H1 (cell line): Measurements from ENCODE around the gene TRAF3IP1. TPM values are rescaled to one million over a fixed set of nuclear protein-coding genes. Genes with fewer than 3 reads are reported as not detected.
A peak's percentile ranks its signal among the peaks of the same experiment; 100 is the strongest.

Source experiments
- CTCF ChIA-PET: fragments of 300-600 bp; sonication (Branson Sonifier 250); formaldehyde crosslinking; loops from one replicate; lab custom pipeline; 2021; ENCODE audit not compliant: partially characterized antibody; lab: Charles Lee
- POLR2A ChIA-PET: fragments of 300-600 bp; sonication (Branson Sonifier 250); formaldehyde crosslinking; loops from one replicate; lab custom pipeline; 2021; ENCODE audit warnings: inconsistent platforms; ENCODE audit not compliant: partially characterized antibody; lab: Charles Lee
- DNase-seq, 2 experiments: peaks; one replicate each; pipeline versions ENCODE4 v3.0.0 to v3.0.0-alpha.2; 2010 to 2022; ENCODE audit warnings: low spot score in 2 of 2, low read depth in 1 of 2, mixed read lengths in 1 of 2
- FAIRE-seq: peaks from 2 replicates; lab custom pipeline; 2011; peaks lifted over from hg19 to GRCh38; lab: Jason Lieb, UNC
- H2AFZ ChIP-seq: 2 replicates; pipeline ENCODE4 v1.8.1; 2012; ENCODE audit warnings: low read length, inconsistent platforms
- H2AK5ac ChIP-seq: 2 replicates; pipeline ENCODE4 v1.6.1; 2013; ENCODE audit warnings: low read depth, low read length
- H2BK120ac ChIP-seq: replicated peaks from 2 replicates; pipeline ENCODE3; 2013; ENCODE audit warnings: low read depth, low read length, inconsistent platforms
- H2BK12ac ChIP-seq: 2 replicates; pipeline ENCODE4 v1.6.1; 2013; ENCODE audit warnings: low read depth, low read length
- H2BK15ac ChIP-seq: 2 replicates; pipeline ENCODE4 v1.6.1; 2013; ENCODE audit warnings: low read length
- H2BK20ac ChIP-seq: 2 replicates; pipeline ENCODE4 v1.6.1; 2013; ENCODE audit warnings: low read length
- H2BK5ac ChIP-seq: 2 replicates; pipeline ENCODE4 v1.6.1; 2013; ENCODE audit warnings: low read depth, low read length
- H3K14ac ChIP-seq: 2 replicates; pipeline ENCODE4 v1.6.1; 2013; ENCODE audit warnings: inconsistent platforms; ENCODE audit not compliant: insufficient read length
- H3K18ac ChIP-seq: 2 replicates; pipeline ENCODE4 v1.6.1; 2013; ENCODE audit warnings: low read length; ENCODE audit errors: extremely low read depth
- H3K23ac ChIP-seq: 2 replicates; pipeline ENCODE4 v1.6.1; 2013; ENCODE audit warnings: inconsistent platforms; ENCODE audit not compliant: insufficient read length
- H3K23me2 ChIP-seq: 2 replicates; pipeline ENCODE4 v1.6.1; 2013; ENCODE audit warnings: low read depth, low read length
- H3K27ac ChIP-seq: 2 replicates; pipeline ENCODE4 v1.6.1; 2011; ENCODE audit warnings: low read depth, low read length, inconsistent platforms
- H3K27me3 ChIP-seq, 4 experiments: replicated peaks in 1 of 4; 1 replicate in 1 of 4; 2 replicates in 3 of 4; pipeline versions ENCODE4 v1.6.1 to v1.8.1; 2011 to 2013; ENCODE audit warnings: low read length in 3 of 4, mild to moderate bottlenecking in 3 of 4, inconsistent platforms in 2 of 4, mixed read lengths in 2 of 4, moderate library complexity in 1 of 4; ENCODE audit not compliant: control insufficient read depth in 3 of 4, insufficient read depth in 3 of 4; ENCODE audit errors: extremely low read depth in 1 of 4
- H3K36me3 ChIP-seq, 4 experiments: 2 replicates each; pipeline versions ENCODE4 v1.6.1 to v1.8.1; 2011 to 2013; ENCODE audit warnings: mild to moderate bottlenecking in 4 of 4, low read length in 3 of 4, moderate library complexity in 2 of 4, control low read depth in 1 of 4, inconsistent platforms in 1 of 4; ENCODE audit not compliant: insufficient read depth in 4 of 4, control insufficient read depth in 2 of 4
- H3K4ac ChIP-seq: replicated peaks from 2 replicates; pipeline ENCODE3; 2013; ENCODE audit warnings: low read length, low read depth, mixed read lengths, inconsistent platforms; ENCODE audit not compliant: insufficient read length
- H3K4me1 ChIP-seq, 4 experiments: replicated peaks in 1 of 4; 1 replicate in 1 of 4; 2 replicates in 3 of 4; pipeline versions ENCODE4 v1.6.1 to v1.8.1; 2011 to 2013; ENCODE audit warnings: low read length in 3 of 4, inconsistent platforms in 2 of 4, mixed read lengths in 1 of 4; ENCODE audit not compliant: insufficient read depth in 4 of 4, control insufficient read depth in 3 of 4
- H3K4me2 ChIP-seq, 2 experiments: 2 replicates each; pipeline versions ENCODE4 v1.6.1 to v1.8.1; 2011 to 2013; ENCODE audit warnings: low read depth in 2 of 2, low read length in 2 of 2, control low read depth in 1 of 2, inconsistent platforms in 1 of 2, mild to moderate bottlenecking in 1 of 2; ENCODE audit not compliant: insufficient read depth in 1 of 2
- H3K4me3 ChIP-seq, 4 experiments: fragments of 200-600, 300-600 bp in 1 of 4; sonication (generic), shearing (Covaris generic), sonication (Bioruptor Twin) in 1 of 4; 2 replicates each; pipeline versions ENCODE4 v1.5.1 to v1.8.1; 2011 to 2016; ENCODE audit warnings: low read length in 4 of 4, low read depth in 3 of 4, control low read depth in 2 of 4, inconsistent platforms in 2 of 4, mild to moderate bottlenecking in 2 of 4, mixed read lengths in 1 of 4, moderate library complexity in 1 of 4; ENCODE audit not compliant: insufficient read depth in 2 of 4; ENCODE audit errors: extremely low read depth in 1 of 4
- H3K56ac ChIP-seq: replicated peaks from 2 replicates; pipeline ENCODE3; 2013; ENCODE audit warnings: low read depth, mild to moderate bottlenecking, mixed read lengths, low read length, inconsistent platforms; ENCODE audit not compliant: insufficient read length
- H3K79me1 ChIP-seq: 2 replicates; pipeline ENCODE4 v1.6.1; 2013; ENCODE audit warnings: low read depth, low read length, control low read depth
- H3K79me2 ChIP-seq, 2 experiments: 2 replicates each; pipeline versions ENCODE4 v1.6.1 to v1.8.1; 2012 to 2013; ENCODE audit warnings: low read length in 2 of 2, mild to moderate bottlenecking in 2 of 2, inconsistent platforms in 1 of 2; ENCODE audit not compliant: insufficient read depth in 2 of 2, control insufficient read depth in 1 of 2
- H3K9ac ChIP-seq, 4 experiments: replicated peaks in 1 of 4; 1 replicate in 1 of 4; 2 replicates in 3 of 4; pipeline versions ENCODE4 v1.6.1 to v1.8.1; 2011 to 2013; ENCODE audit warnings: low read depth in 3 of 4, low read length in 3 of 4, control low read depth in 2 of 4, mild to moderate bottlenecking in 2 of 4, moderate library complexity in 2 of 4, inconsistent platforms in 1 of 4; ENCODE audit errors: extremely low read depth in 1 of 4
- H3K9me3 ChIP-seq, 2 experiments: 2 replicates each; pipeline versions ENCODE4 v1.6.1 to v1.8.1; 2012 to 2013; ENCODE audit warnings: mild to moderate bottlenecking in 2 of 2, moderate library complexity in 2 of 2, control low read depth in 1 of 2, inconsistent platforms in 1 of 2, low read depth in 1 of 2, low read length in 1 of 2, mixed read lengths in 1 of 2; ENCODE audit not compliant: insufficient read depth in 2 of 2
- H4K20me1 ChIP-seq, 2 experiments: replicated peaks in 1 of 2; 2 replicates each; pipeline versions ENCODE3 to v1.8.1; 2011 to 2013; ENCODE audit warnings: inconsistent platforms in 2 of 2, low read length in 2 of 2, mild to moderate bottlenecking in 1 of 2; ENCODE audit not compliant: insufficient read depth in 2 of 2, control insufficient read depth in 1 of 2
- H4K5ac ChIP-seq: 2 replicates; pipeline ENCODE4 v1.6.1; 2013; ENCODE audit warnings: low read length, low read depth, mixed read lengths, inconsistent platforms; ENCODE audit not compliant: insufficient read length
- H4K8ac ChIP-seq: 2 replicates; pipeline ENCODE4 v1.8.0; 2013; ENCODE audit warnings: mild to moderate bottlenecking, moderate library complexity, low read length, inconsistent platforms; ENCODE audit not compliant: insufficient read depth; ENCODE audit errors: extremely low read depth
- H4K91ac ChIP-seq: replicated peaks from 2 replicates; pipeline ENCODE3; 2013; ENCODE audit warnings: low read length, mixed read lengths, inconsistent platforms; ENCODE audit not compliant: insufficient read length
- BACH1 ChIP-seq: IDR thresholded peaks from 2 replicates; pipeline ENCODE4 v1.6.1; 2012; ENCODE audit warnings: low read length, improper control_type of control experiment
- BCL11A ChIP-seq, 2 experiments: IDR thresholded peaks; one replicate each; pipeline ENCODE4 v1.6.1; 2011; ENCODE audit warnings: low read depth in 2 of 2, low read length in 2 of 2, mild to moderate bottlenecking in 2 of 2
- CEBPB ChIP-seq: IDR thresholded peaks from 2 replicates; pipeline ENCODE4 v1.6.1; 2012; ENCODE audit warnings: low read depth, low read length
- CHD2 ChIP-seq: IDR thresholded peaks from 2 replicates; pipeline ENCODE4 v1.6.1; 2012; ENCODE audit warnings: low read length, improper control_type of control experiment
- GABPA ChIP-seq: IDR thresholded peaks from 2 replicates; pipeline ENCODE4 v1.6.1; 2011; ENCODE audit warnings: mild to moderate bottlenecking, low read length, moderate library complexity, borderline replicate concordance; ENCODE audit not compliant: insufficient read depth
- HDAC2 ChIP-seq, 2 experiments: fragments of 300-600 bp in 1 of 2; sonication (generic) in 1 of 2; IDR thresholded peaks; 2 replicates each; pipeline ENCODE4 v1.6.1; 2011 to 2012; ENCODE audit warnings: low read depth in 2 of 2, low read length in 2 of 2, mild to moderate bottlenecking in 2 of 2, moderate library complexity in 2 of 2, borderline replicate concordance in 1 of 2, inconsistent platforms in 1 of 2
- JUN ChIP-seq: IDR thresholded peaks from 2 replicates; pipeline ENCODE4 v1.6.1; 2011; ENCODE audit warnings: low read depth, mild to moderate bottlenecking, improper control_type of control experiment, low read length
- SIRT6 ChIP-seq: IDR thresholded peaks from one replicate; pipeline ENCODE4 v1.7.1; 2012; ENCODE audit warnings: low read length, inconsistent platforms
- YY1 ChIP-seq: IDR thresholded peaks from 2 replicates; pipeline ENCODE4 v1.6.1; 2011; ENCODE audit warnings: low read depth, mild to moderate bottlenecking, low read length
- WGBS, 2 experiments: shearing (Covaris generic) in 1 of 2; methylation state at CpG; one replicate each; pipeline versions ENCODE4 v1.1.6 to v1.1.7; 2013 to 2015; ENCODE audit warnings: low lambda C conversion rate in 2 of 2, mixed read lengths in 2 of 2, inconsistent platforms in 1 of 2, low coverage in 1 of 2, missing lambda C conversion rate in 1 of 2; ENCODE audit not compliant: insufficient replicate concordance in 2 of 2, insufficient coverage in 1 of 2, insufficient read length in 1 of 2; ENCODE audit errors: extremely low coverage in 1 of 2, missing lambda C conversion rate in 1 of 2; 5-methylcytosine and 5-hydroxymethylcytosine counted together
- polyA plus RNA-seq, 7 experiments: library from polyadenylated mRNA; depleted of rRNA in 3 of 7; stranded (reverse) in 5 of 7; unstranded in 2 of 7; fragments of >200 nt in 5 of 7; fragments of 200-250 nt in 2 of 7; gene quantifications; 1 replicate in 5 of 7; 2 replicates in 1 of 7; 4 replicates in 1 of 7; pipeline versions ENCODE4 v1.2.1 to v1.2.3, GENCODE V29; 2011 to 2013; ENCODE audit warnings: missing spikeins in 2 of 7, mixed read lengths in 2 of 7
- total RNA-seq: library from RNA; stranded (reverse); fragmentation: NEBNext Ultra II Directional; extraction: Animal tissue kit (Norgen Biotek cat#: 25700); gene quantifications from 2 replicates; pipeline ENCODE4 v1.2.1, GENCODE V29; 2021

Gene TRAF3IP1
- total and polyA plus RNA-seq, 2 of the 8 experiments (the other 6 are each of a cell fraction or from before 2014, with no cell fraction given), result 2.3 to 17.5 TPM

- POLR2A ChIA-PET, result no interaction called here
- Histone ChIP-seq H3K27me3 (no peaks in the 10 kb centered on the region), H2BK15ac (no peak overlapping the region), H3K23me2 (no peaks in the 10 kb centered on the region), H3K36me3 (peaks cover 0 to 3% (median 0%) of the 10 kb centered on the region in 4 experiments; a peak in 1 of 8 replicates), H4K20me1 (peaks cover 0 to 2% of the 10 kb centered on the region in 2 experiments), H3K18ac (no peak overlapping the region), H3K79me1 (no peaks in the 10 kb centered on the region; the same call in 1 of the 2 replicates), H3K4me2 (no peak overlapping the region), H2BK120ac (no peak overlapping the region), H4K8ac (no peak overlapping the region; the same call in 1 of the 2 replicates)
- peak; percentile 36 for FAIRE-seq
- no peak for TF ChIP-seq CEBPB
- no peak for TF ChIP-seq JUN
- no peak for TF ChIP-seq SIRT6
- TF ChIP-seq YY1, result no peak
- TF ChIP-seq BCL11A (IDR thresholded peaks at IDR 0.05; ENCODE audit: low read depth in 2 of 2, low read length in 2 of 2), result no peak
- no peak for TF ChIP-seq GABPA
- no peak for TF ChIP-seq CHD2
- TF ChIP-seq BACH1, result no peak
- no peak for TF ChIP-seq HDAC2 (IDR thresholded peaks at IDR 0.05; ENCODE audit: borderline replicate concordance in 1 of 2, low read depth in 2 of 2, low read length in 2 of 2)
- TF ChIP-seq, all 59 proteins: peak for 0
- Histone ChIP-seq H3K79me2 (no peaks in the 10 kb centered on the region), H2AK5ac (no peak overlapping the region), H2BK20ac (no peak overlapping the region), H3K9ac (no peak overlapping the region), H3K4me3 (no peak overlapping the region), H4K91ac (no peak overlapping the region), H3K9me3 (no peaks in the 10 kb centered on the region), H3K4me1 (no peaks in the 10 kb centered on the region), H2AFZ (no peak overlapping the region), H3K14ac (no peak overlapping the region), H4K5ac (no peak overlapping the region), H3K27ac (no peak overlapping the region), H2BK12ac (no peak overlapping the region), H3K4ac (no peak overlapping the region), H3K23ac (no peak overlapping the region), H3K56ac (no peak overlapping the region), H2BK5ac (no peak overlapping the region)
- WGBS, 2 experiments, result 78% methylated on average over 15 of the region's 15 CpGs; no CpG with 5 or more reads in 1 of the 2 experiments
- no peak for DNase-seq
- CTCF ChIA-PET, result interaction anchor here (1.0 to 4.8 kb wide), 2 partner anchors 17 to 18 kb away, joined by 3 to 18 read pairs; no protein-coding TSS in a partner anchor
Measured at GRCh38 chr2:238338710-238339394, 18.5 kb downstream of the TRAF3IP1 start.
